T-helper 2 cell treated with Interferon-gamma antibody and Interleukin-4, amounts not matched to agents 5 μg/mL and 100 μg/mL, for 36 hours (primary cell): ENCODE results near the gene NOS1AP.
"Not testable (repeated sequence)": the region's sequence is repeated elsewhere in the genome, so short reads cannot be mapped to it uniquely, and the experiment has no call there.

Experiments
- DNase-seq: peaks from one replicate; pipeline ENCODE4 v3.0.0; 2021; ENCODE audit warnings: low spot score
- H3K27ac Mint-ChIP-seq: one replicate; pipeline ENCODE4 v1.8.0; 2021; ENCODE audit warnings: mild to moderate bottlenecking, mixed read lengths
- H3K27me3 Mint-ChIP-seq: one replicate; pipeline ENCODE4 v1.8.0; 2021; ENCODE audit warnings: low read depth, mixed read lengths
- H3K36me3 Mint-ChIP-seq: one replicate; pipeline ENCODE4 v1.8.0; 2021; ENCODE audit warnings: low read depth, mixed read lengths
- H3K4me1 Mint-ChIP-seq: one replicate; pipeline ENCODE4 v1.8.0; 2021; ENCODE audit warnings: low read depth, mixed read lengths
- H3K4me3 Mint-ChIP-seq: one replicate; pipeline ENCODE4 v1.8.0; 2022; ENCODE audit warnings: mild to moderate bottlenecking, moderate library complexity, mixed read lengths
- H3K9me3 Mint-ChIP-seq: one replicate; pipeline ENCODE4 v1.8.0; 2021; ENCODE audit warnings: mixed read lengths

The NOS1AP gene

GRCh38 chr1:162068301-162068700, 1.2 kb upstream of the NOS1AP start:
- H3K4me3 Mint-ChIP-seq = no peak overlapping the region
- no peaks in the 10 kb centered on the region for H3K36me3 Mint-ChIP-seq
- peaks cover 72% of the 10 kb centered on the region for H3K27me3 Mint-ChIP-seq
- H3K9me3 Mint-ChIP-seq = no peaks in the 10 kb centered on the region
- peaks cover 4% of the 10 kb centered on the region for H3K4me1 Mint-ChIP-seq
- no peak for DNase-seq
- H3K27ac Mint-ChIP-seq = no peak overlapping the region

GRCh38 chr1:162070094-162070748, 730 bp downstream of the NOS1AP start:
- no peak for DNase-seq
- Mint-ChIP-seq H3K4me3 (peak overlapping the region; percentile 80), H3K9me3 (no peaks in the 10 kb centered on the region), H3K36me3 (no peaks in the 10 kb centered on the region), H3K27ac (no peak overlapping the region), H3K4me1 (peaks cover 4% of the 10 kb centered on the region), H3K27me3 (peaks cover 69% of the 10 kb centered on the region)

GRCh38 chr1:162070825-162071224, 1.3 kb downstream of the NOS1AP start:
- no peak overlapping the region for H3K27ac Mint-ChIP-seq
- H3K4me3 Mint-ChIP-seq = peak overlapping the region; percentile 80
- DNase-seq = no peak
- H3K4me1 Mint-ChIP-seq = peaks cover 4% of the 10 kb centered on the region
- H3K9me3 Mint-ChIP-seq = no peaks in the 10 kb centered on the region
- no peaks in the 10 kb centered on the region for H3K36me3 Mint-ChIP-seq
- H3K27me3 Mint-ChIP-seq = peaks cover 70% of the 10 kb centered on the region

GRCh38 chr1:162072740-162073139, 3.2 kb downstream of the NOS1AP start:
- Mint-ChIP-seq H3K27me3 (peaks cover 68% of the 10 kb centered on the region), H3K4me1 (peaks cover 4% of the 10 kb centered on the region), H3K27ac (no peak overlapping the region), H3K4me3 (no peak overlapping the region), H3K36me3 (no peaks in the 10 kb centered on the region), H3K9me3 (no peaks in the 10 kb centered on the region)
- DNase-seq = no peak

- Mint-ChIP-seq H3K4me1 (no peaks in the 10 kb centered on the region), H3K27me3 (peaks cover 63% of the 10 kb centered on the region), H3K9me3 (no peaks in the 10 kb centered on the region), H3K36me3 (no peaks in the 10 kb centered on the region), H3K4me3 (no peak overlapping the region), H3K27ac (no peak overlapping the region)
- no peak for DNase-seq
These were observed 5.0 kb downstream of the NOS1AP start for GRCh38 chr1:162074276-162075005.

- no peak overlapping the region for H3K4me3 Mint-ChIP-seq
- peaks cover 53% of the 10 kb centered on the region for H3K27me3 Mint-ChIP-seq
- H3K36me3 Mint-ChIP-seq = no peaks in the 10 kb centered on the region
- no peak overlapping the region for H3K27ac Mint-ChIP-seq
- DNase-seq = no peak
- no peaks in the 10 kb centered on the region for H3K9me3 Mint-ChIP-seq
- no peaks in the 10 kb centered on the region for H3K4me1 Mint-ChIP-seq
These were observed 6.4 kb downstream of the NOS1AP start for GRCh38 chr1:162075862-162076261.

- no peaks in the 10 kb centered on the region for H3K36me3 Mint-ChIP-seq
- no peaks in the 10 kb centered on the region for H3K9me3 Mint-ChIP-seq
- H3K27ac Mint-ChIP-seq = no peak overlapping the region
These were observed 8.3 kb downstream of the NOS1AP start for GRCh38 chr1:162077648-162078299.

GRCh38 chr1:162079030-162079429, 9.5 kb downstream of the NOS1AP start:
- Mint-ChIP-seq H3K9me3 (peaks cover 2% of the 10 kb centered on the region), H3K27me3 (peaks cover 35% of the 10 kb centered on the region), H3K4me3 (no peak overlapping the region), H3K36me3 (no peaks in the 10 kb centered on the region), H3K27ac (no peak overlapping the region), H3K4me1 (no peaks in the 10 kb centered on the region)
- no peak for DNase-seq

More at GRCh38 chr1:162077648-162078299, 8.3 kb downstream of the NOS1AP start:
- Mint-ChIP-seq H3K4me1 (no peaks in the 10 kb centered on the region), H3K27me3 (peaks cover 39% of the 10 kb centered on the region), H3K4me3 (no peak overlapping the region)
- DNase-seq = no peak

GRCh38 chr1:162080472-162081015, 11.1 kb downstream of the NOS1AP start:
- H3K27me3 Mint-ChIP-seq = peaks cover 29% of the 10 kb centered on the region
- H3K9me3 Mint-ChIP-seq = peaks cover 4% of the 10 kb centered on the region
- no peak overlapping the region for H3K27ac Mint-ChIP-seq
- H3K4me3 Mint-ChIP-seq = no peak overlapping the region
- no peaks in the 10 kb centered on the region for H3K36me3 Mint-ChIP-seq
- H3K4me1 Mint-ChIP-seq = no peaks in the 10 kb centered on the region
- DNase-seq = no peak

GRCh38 chr1:162081316-162081715, 11.8 kb downstream of the NOS1AP start:
- peaks cover 24% of the 10 kb centered on the region for H3K27me3 Mint-ChIP-seq
- no peak overlapping the region for H3K4me3 Mint-ChIP-seq
- peaks cover 4% of the 10 kb centered on the region for H3K9me3 Mint-ChIP-seq

GRCh38 chr1:162082080-162082479, 12.6 kb downstream of the NOS1AP start:
- not testable (repeated sequence) for H3K4me3 Mint-ChIP-seq, H3K36me3 Mint-ChIP-seq, H3K27ac Mint-ChIP-seq, H3K9me3 Mint-ChIP-seq, DNase-seq, H3K4me1 Mint-ChIP-seq
- H3K27me3 Mint-ChIP-seq = peaks cover 22% of the 10 kb centered on the region

More at GRCh38 chr1:162081316-162081715, 11.8 kb downstream of the NOS1AP start:
- Mint-ChIP-seq H3K27ac (no peak overlapping the region), H3K4me1 (no peaks in the 10 kb centered on the region), H3K36me3 (no peaks in the 10 kb centered on the region)
- no peak for DNase-seq

- Mint-ChIP-seq H3K27me3 (peaks cover 16% of the 10 kb centered on the region), H3K4me3 (no peak overlapping the region), H3K9me3 (peaks cover 4% of the 10 kb centered on the region), H3K36me3 (no peaks in the 10 kb centered on the region), H3K27ac (no peak overlapping the region), H3K4me1 (no peaks in the 10 kb centered on the region)
- DNase-seq = no peak
These were observed 13.8 kb downstream of the NOS1AP start for GRCh38 chr1:162083273-162083672.

- Mint-ChIP-seq H3K27me3 (peaks cover 18% of the 10 kb centered on the region), H3K4me3 (no peak overlapping the region), H3K36me3 (no peaks in the 10 kb centered on the region), H3K27ac (no peak overlapping the region), H3K9me3 (peaks cover 4% of the 10 kb centered on the region), H3K4me1 (no peaks in the 10 kb centered on the region)
- DNase-seq = no peak
These were observed 16.5 kb downstream of the NOS1AP start for GRCh38 chr1:162085991-162086390.

GRCh38 chr1:162087111-162087510, 17.6 kb downstream of the NOS1AP start:
- Mint-ChIP-seq H3K9me3 (peaks cover 4% of the 10 kb centered on the region), H3K27ac (no peak overlapping the region), H3K4me1 (no peaks in the 10 kb centered on the region), H3K36me3 (no peaks in the 10 kb centered on the region), H3K27me3 (peaks cover 27% of the 10 kb centered on the region), H3K4me3 (no peak overlapping the region)
- no peak for DNase-seq
